Keratinocyte (primary cell): ENCODE results near the gene CACNA1C. TPM values are rescaled to one million over a fixed set of nuclear protein-coding genes. Genes with fewer than 3 reads are reported as not detected.
A peak's percentile ranks its signal among the peaks of the same experiment; 100 is the strongest.
"Not testable (repeated sequence)": the region's sequence is repeated elsewhere in the genome, so short reads cannot be mapped to it uniquely, and the experiment has no call there.

Source experiments
- DNase-seq: peaks from one replicate; pipeline ENCODE4 v3.0.0-alpha.2; 2011; ENCODE audit warnings: low read depth, missing footprints, low spot score
- FAIRE-seq: peaks from 2 replicates; lab custom pipeline; 2011; peaks lifted over from hg19 to GRCh38; lab: Jason Lieb, UNC
- H2AFZ ChIP-seq: 2 replicates; pipeline ENCODE4 v1.6.0; 2012; ENCODE audit warnings: low read length, control low read depth, inconsistent platforms; ENCODE audit not compliant: control insufficient read depth
- H3K27ac ChIP-seq: 2 replicates; pipeline ENCODE4 v1.5.1; 2011; ENCODE audit warnings: low read length; ENCODE audit not compliant: control insufficient read depth, insufficient read depth
- H3K27me3 ChIP-seq: 3 replicates; pipeline ENCODE4 v1.6.0; 2011; ENCODE audit warnings: low read length; ENCODE audit not compliant: control insufficient read depth, insufficient read depth; ENCODE audit errors: extremely low read depth
- H3K36me3 ChIP-seq, 2 experiments: 2 replicates in 1 of 2; 3 replicates in 1 of 2; pipeline ENCODE4 v1.5.1; 2011; ENCODE audit warnings: low read length in 2 of 2, mild to moderate bottlenecking in 1 of 2; ENCODE audit not compliant: control insufficient read depth in 2 of 2, insufficient read depth in 2 of 2; ENCODE audit errors: extremely low read depth in 1 of 2
- H3K4me1 ChIP-seq: 3 replicates; pipeline ENCODE4 v1.5.1; 2011; ENCODE audit warnings: low read length; ENCODE audit not compliant: control insufficient read depth, insufficient read depth; ENCODE audit errors: extremely low read depth
- H3K4me2 ChIP-seq: 3 replicates; pipeline ENCODE4 v1.6.0; 2011; ENCODE audit warnings: low read depth, low read length; ENCODE audit not compliant: control insufficient read depth, insufficient read depth; ENCODE audit errors: extremely low read depth
- H3K4me3 ChIP-seq, 3 experiments: fragments of 200-600 bp in 1 of 3; sonication (generic) in 1 of 3; 2 replicates in 2 of 3; 3 replicates in 1 of 3; pipeline ENCODE4 v1.5.1; 2011 to 2016; ENCODE audit warnings: low read length in 3 of 3, mild to moderate bottlenecking in 3 of 3, control low read depth in 2 of 3, inconsistent platforms in 1 of 3, low read depth in 1 of 3, mixed read lengths in 1 of 3, mixed run types in 1 of 3, moderate library complexity in 1 of 3; ENCODE audit not compliant: control insufficient read depth in 2 of 3, insufficient read depth in 2 of 3; ENCODE audit errors: extremely low read depth in 1 of 3
- H3K79me2 ChIP-seq: 2 replicates; pipeline ENCODE4 v1.6.0; 2012; ENCODE audit warnings: low read length; ENCODE audit not compliant: control insufficient read depth, insufficient read depth
- H3K9ac ChIP-seq: 3 replicates; pipeline ENCODE4 v1.6.0; 2011; ENCODE audit warnings: low read length; ENCODE audit not compliant: control insufficient read depth, insufficient read depth; ENCODE audit errors: extremely low read depth
- H3K9me1 ChIP-seq: 3 replicates; pipeline ENCODE4 v1.6.0; 2011; ENCODE audit warnings: low read length; ENCODE audit not compliant: control insufficient read depth, insufficient read depth; ENCODE audit errors: extremely low read depth
- H3K9me3 ChIP-seq: 2 replicates; pipeline ENCODE4 v1.5.1; 2012; ENCODE audit warnings: low read depth, low read length; ENCODE audit not compliant: control insufficient read depth
- H4K20me1 ChIP-seq: 3 replicates; pipeline ENCODE4 v1.6.0; 2011; ENCODE audit warnings: low read length; ENCODE audit not compliant: control insufficient read depth, insufficient read depth; ENCODE audit errors: extremely low read depth
- EZH2 ChIP-seq: IDR thresholded peaks from one replicate; pipeline ENCODE4 v1.6.1; 2012; ENCODE audit warnings: inconsistent platforms, mild to moderate bottlenecking, low read length, moderate library complexity
- dilution Hi-C: fragments of 300-500 bp; cut with MboI; formaldehyde crosslinking; loops from one replicate; pipeline ENCODE4 v1.7.0; 2020; ENCODE audit warnings: low sequenced_read_pairs; ENCODE audit not compliant: extremely low pct_ligation_motif_present
- polyA plus RNA-seq, 5 experiments: library from polyadenylated mRNA; depleted of rRNA in 3 of 5; stranded (reverse) in 3 of 5; stranded (forward) in 1 of 5; unstranded in 1 of 5; fragments of >200 nt; gene quantifications; 1 replicate in 1 of 5; 2 replicates in 3 of 5; 3 replicates in 1 of 5; pipeline versions ENCODE4 v1.2.1 to v1.2.3, GENCODE V29; 2011 to 2012; ENCODE audit warnings: missing spikeins in 2 of 5, low read depth in 1 of 5, low replicate concordance in 1 of 5
- TF ChIP-seq, protein P1 (sequence below), 3 experiments: IDR thresholded peaks in 1 of 3; conservative IDR thresholded peaks in 1 of 3; optimal IDR thresholded peaks in 1 of 3; 2 replicates in 2 of 3; 3 replicates in 1 of 3; pipeline versions ENCODE3 to v1.5.1; 2011; ENCODE audit warnings: low read length in 3 of 3, mild to moderate bottlenecking in 3 of 3, moderate library complexity in 2 of 3, control low read depth in 1 of 3, inconsistent platforms in 1 of 3; ENCODE audit not compliant: insufficient read depth in 2 of 3; ENCODE audit errors: extremely low read depth in 1 of 3

CACNA1C gene
- polyA plus RNA-seq, 1 donor (not counting 4 experiments of a cell fraction or from before 2014, with no cell fraction given) = not detected

DNA sequence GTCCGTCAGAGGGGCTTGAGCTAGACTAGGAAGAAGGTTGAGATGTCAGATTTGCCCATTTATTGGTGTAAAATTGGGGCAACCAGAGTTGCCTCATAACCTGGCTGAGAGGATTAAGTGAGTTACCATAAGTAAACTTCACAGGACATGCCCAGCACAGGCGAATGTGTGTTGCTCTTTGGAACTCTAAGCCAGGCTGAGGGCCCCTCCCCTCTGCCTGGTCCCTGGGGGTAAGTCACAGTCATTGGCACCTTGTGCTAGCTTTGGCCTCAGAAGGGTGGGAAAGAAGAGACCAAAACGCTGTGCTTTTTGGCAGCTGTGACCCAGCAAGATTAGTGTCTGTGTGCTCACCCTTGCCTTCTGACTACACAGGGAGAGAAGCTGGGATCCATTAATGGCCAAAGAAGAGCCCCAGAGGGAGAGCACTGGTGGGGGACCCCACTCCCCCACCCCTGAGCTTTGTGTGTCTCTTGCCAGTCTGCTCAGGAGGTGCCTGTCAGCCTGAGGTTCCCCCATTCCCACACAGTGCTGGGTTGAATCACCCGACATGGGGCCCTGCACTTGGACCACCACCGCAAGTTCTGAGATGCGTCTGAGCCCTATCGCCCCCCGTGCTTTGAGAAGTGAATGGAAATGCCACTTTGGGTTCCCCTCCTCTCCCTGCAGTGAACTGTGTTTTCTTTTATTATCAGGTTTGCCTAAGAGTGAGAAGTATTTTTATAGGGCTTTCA lies 74.1 kb downstream of the CACNA1C start:
- H3K79me2 ChIP-seq = no peaks in the 10 kb centered on the region
- H3K9ac ChIP-seq = no peak overlapping the region
- H4K20me1 ChIP-seq = no peaks in the 10 kb centered on the region
- dilution Hi-C loops = no loop called here
- TF ChIP-seq EZH2 = no peak
- TF ChIP-seq, protein P1, sequence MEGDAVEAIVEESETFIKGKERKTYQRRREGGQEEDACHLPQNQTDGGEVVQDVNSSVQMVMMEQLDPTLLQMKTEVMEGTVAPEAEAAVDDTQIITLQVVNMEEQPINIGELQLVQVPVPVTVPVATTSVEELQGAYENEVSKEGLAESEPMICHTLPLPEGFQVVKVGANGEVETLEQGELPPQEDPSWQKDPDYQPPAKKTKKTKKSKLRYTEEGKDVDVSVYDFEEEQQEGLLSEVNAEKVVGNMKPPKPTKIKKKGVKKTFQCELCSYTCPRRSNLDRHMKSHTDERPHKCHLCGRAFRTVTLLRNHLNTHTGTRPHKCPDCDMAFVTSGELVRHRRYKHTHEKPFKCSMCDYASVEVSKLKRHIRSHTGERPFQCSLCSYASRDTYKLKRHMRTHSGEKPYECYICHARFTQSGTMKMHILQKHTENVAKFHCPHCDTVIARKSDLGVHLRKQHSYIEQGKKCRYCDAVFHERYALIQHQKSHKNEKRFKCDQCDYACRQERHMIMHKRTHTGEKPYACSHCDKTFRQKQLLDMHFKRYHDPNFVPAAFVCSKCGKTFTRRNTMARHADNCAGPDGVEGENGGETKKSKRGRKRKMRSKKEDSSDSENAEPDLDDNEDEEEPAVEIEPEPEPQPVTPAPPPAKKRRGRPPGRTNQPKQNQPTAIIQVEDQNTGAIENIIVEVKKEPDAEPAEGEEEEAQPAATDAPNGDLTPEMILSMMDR (optimal IDR thresholded peaks at IDR 0.05 in 1 of 3, IDR thresholded peaks at IDR 0.05 in 1 of 3, conservative IDR thresholded peaks at IDR 0.05 in 1 of 3; ENCODE audit: extremely low read depth in 1 of 3, insufficient read depth in 2 of 3, low read length in 3 of 3) = no peak
- no peaks in the 10 kb centered on the region for H3K9me3 ChIP-seq
- H3K36me3 ChIP-seq = no peaks in the 10 kb centered on the region
- H3K4me1 ChIP-seq = peaks cover 15% of the 10 kb centered on the region
- DNase-seq (no peak), FAIRE-seq (no peak)
- H3K27ac ChIP-seq = no peak overlapping the region
- no peak overlapping the region for H2AFZ ChIP-seq
- no peaks in the 10 kb centered on the region for H3K9me1 ChIP-seq
- no peak overlapping the region for H3K4me3 ChIP-seq
- peaks cover 4% of the 10 kb centered on the region for H3K27me3 ChIP-seq
- H3K4me2 ChIP-seq = no peak overlapping the region

DNA sequence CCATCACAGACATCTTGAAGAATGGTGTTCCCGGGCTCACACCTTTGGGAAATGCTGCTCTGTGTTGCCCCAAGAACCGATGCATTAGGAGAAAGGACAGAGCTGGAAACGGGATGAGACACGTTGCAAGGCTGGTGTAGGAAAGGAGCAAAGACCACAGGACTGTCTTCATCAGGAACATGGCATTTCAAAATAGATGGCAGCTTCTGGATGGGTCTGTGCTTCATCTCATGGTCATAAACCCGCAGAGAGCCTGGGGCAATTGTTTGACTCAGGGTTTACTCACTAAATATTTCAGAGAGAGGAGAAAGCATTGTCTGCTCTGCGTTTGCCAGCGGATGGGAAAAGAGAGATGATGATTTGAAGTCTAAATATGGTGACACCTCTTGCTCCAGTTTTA lies 76.3 kb downstream of the CACNA1C start:
- Histone ChIP-seq H3K36me3 (no peaks in the 10 kb centered on the region), H3K79me2 (no peaks in the 10 kb centered on the region), H3K27ac (peak overlapping the region; percentile 3), H3K4me1 (peaks cover 15% of the 10 kb centered on the region), H3K4me2 (peak overlapping the region; percentile 47), H2AFZ (no peak overlapping the region), H4K20me1 (no peaks in the 10 kb centered on the region), H3K27me3 (peaks cover 4% of the 10 kb centered on the region), H3K9ac (no peak overlapping the region), H3K9me1 (no peaks in the 10 kb centered on the region), H3K4me3 (no peak overlapping the region), H3K9me3 (no peaks in the 10 kb centered on the region)
- FAIRE-seq = peak; percentile 91
- no peak for TF ChIP-seq EZH2
- TF ChIP-seq, protein P1 (optimal IDR thresholded peaks at IDR 0.05 in 1 of 3, IDR thresholded peaks at IDR 0.05 in 1 of 3, conservative IDR thresholded peaks at IDR 0.05 in 1 of 3; ENCODE audit: extremely low read depth in 1 of 3, insufficient read depth in 2 of 3, low read length in 3 of 3) = no peak
- peak; percentile 73 for DNase-seq
- dilution Hi-C loops = no loop called here

DNA sequence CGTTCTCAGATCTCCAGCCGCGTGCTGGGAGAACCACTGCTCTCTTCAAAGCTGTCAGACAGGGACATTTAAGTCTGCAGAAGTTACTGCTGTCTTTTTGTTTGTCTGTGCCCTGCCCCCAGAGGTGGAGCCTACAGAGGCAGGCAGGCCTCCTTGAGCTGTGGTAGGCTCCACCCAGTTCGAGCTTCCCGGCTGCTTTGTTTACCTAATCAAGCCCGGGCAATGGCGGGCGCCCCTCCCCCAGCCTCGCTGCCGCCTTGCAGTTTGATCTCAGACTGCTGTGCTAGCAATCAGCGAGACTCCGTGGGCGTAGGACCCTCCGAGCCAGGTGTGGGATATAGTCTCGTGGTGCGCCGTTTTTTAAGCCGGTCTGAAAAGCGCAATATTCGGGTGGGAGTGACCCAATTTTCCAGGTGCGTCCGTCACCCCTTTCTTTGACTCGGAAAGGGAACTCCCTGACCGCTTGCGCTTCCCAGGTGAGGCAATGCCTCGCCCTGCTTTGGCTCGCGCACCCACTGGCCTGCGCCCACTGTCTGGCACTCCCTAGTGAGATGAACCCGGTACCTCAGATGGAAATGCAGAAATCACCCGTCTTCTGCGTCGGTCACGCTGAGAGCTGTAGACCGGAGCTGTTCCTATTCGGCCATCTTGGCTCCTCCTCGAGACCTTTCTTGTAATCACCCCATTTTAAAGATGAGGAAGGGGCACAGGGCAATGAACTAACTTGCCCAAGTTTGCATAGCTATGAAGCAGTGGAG lies 83.1 kb downstream of the CACNA1C start:
- H2AFZ ChIP-seq, H3K4me3 ChIP-seq, H3K36me3 ChIP-seq, FAIRE-seq, H3K4me1 ChIP-seq, H3K79me2 ChIP-seq, H3K27me3 ChIP-seq, H4K20me1 ChIP-seq, H3K9ac ChIP-seq, H3K9me3 ChIP-seq, dilution Hi-C loops, H3K9me1 ChIP-seq, H3K27ac ChIP-seq, H3K4me2 ChIP-seq, DNase-seq: not testable (repeated sequence)
